Measurements from ENCODE around the gene MBOAT2.
"Not testable (repeated sequence)": the region's sequence is repeated elsewhere in the genome, so short reads cannot be mapped to it uniquely, and the experiment has no call there.

MBOAT2 gene

GRCh38 chr2:8989536-8990079, 13.9 kb downstream of the MBOAT2 start:
- DNase-seq, result no peak

- DNase-seq, result no peak
Measured at GRCh38 chr2:8987410-8987809, 16.1 kb downstream of the MBOAT2 start.

- no peak for DNase-seq
Measured at GRCh38 chr2:8986327-8986976, 17.0 kb downstream of the MBOAT2 start.

- DNase-seq, result no peak
Measured at GRCh38 chr2:8985561-8986326, 17.7 kb downstream of the MBOAT2 start.

GRCh38 chr2:8984855-8985254, 18.6 kb downstream of the MBOAT2 start:
- DNase-seq, result no peak

GRCh38 chr2:8984157-8984556, 19.3 kb downstream of the MBOAT2 start:
- no peak for DNase-seq

GRCh38 chr2:8983571-8983970, 19.9 kb downstream of the MBOAT2 start:
- DNase-seq, result no peak

- no peak for DNase-seq
Measured at GRCh38 chr2:8981876-8982275, 21.6 kb downstream of the MBOAT2 start.

GRCh38 chr2:8980096-8980495, 23.4 kb downstream of the MBOAT2 start:
- no peak for DNase-seq

- no peak for DNase-seq
Measured at GRCh38 chr2:8977758-8978157, 25.7 kb downstream of the MBOAT2 start.

GRCh38 chr2:8976442-8977259, 26.8 kb downstream of the MBOAT2 start:
- no peak for DNase-seq

- no peak for DNase-seq
Measured at GRCh38 chr2:8974016-8974415, 29.5 kb downstream of the MBOAT2 start.

- DNase-seq, result not testable (repeated sequence)
Measured at GRCh38 chr2:8973017-8973416, 30.5 kb downstream of the MBOAT2 start.

GRCh38 chr2:8972535-8972934, 30.9 kb downstream of the MBOAT2 start:
- not testable (repeated sequence) for DNase-seq

GRCh38 chr2:8969348-8969747, 34.1 kb downstream of the MBOAT2 start:
- DNase-seq, result not testable (repeated sequence)

GRCh38 chr2:8966123-8966908, 37.2 kb downstream of the MBOAT2 start:
- no peak for DNase-seq

GRCh38 chr2:8965216-8965969, 38.1 kb downstream of the MBOAT2 start:
- no peak for DNase-seq

- no peak for DNase-seq
Measured at GRCh38 chr2:8962890-8963289, 40.6 kb downstream of the MBOAT2 start.

GRCh38 chr2:8957628-8958027, 45.9 kb downstream of the MBOAT2 start:
- DNase-seq, result no peak

- no peak for DNase-seq
Measured at GRCh38 chr2:8956774-8957173, 46.7 kb downstream of the MBOAT2 start.

- DNase-seq, result no peak
Measured at GRCh38 chr2:8954990-8955389, 48.5 kb downstream of the MBOAT2 start.

GRCh38 chr2:8953525-8953924, 50.0 kb downstream of the MBOAT2 start:
- DNase-seq, result no peak

Data from NCI-H1092 (cell line).